K562 (cell line): ENCODE results near the gene CCDC174. TPM values are rescaled to one million over a fixed set of nuclear protein-coding genes. Genes with fewer than 3 reads are reported as not detected.

ENCODE experiments used
- ADNP ChIP-seq: fragments of 200-800 bp; sonication (Bioruptor generic); IDR thresholded peaks from 2 replicates; pipeline ENCODE4 v1.6.1; 2016; ENCODE audit warnings: missing genetic modification characterization, missing compliant biosample characterization
- CHD2 ChIP-seq: IDR thresholded peaks from 2 replicates; pipeline ENCODE4 v1.6.1; 2011; ENCODE audit warnings: low read depth, low read length
- ESRRA ChIP-seq: fragments of 450-650 bp; IDR thresholded peaks from 2 replicates; pipeline ENCODE4 v1.6.1; 2014; ENCODE audit warnings: low read depth, mild to moderate bottlenecking, moderate library complexity, borderline replicate concordance
- ETV1 ChIP-seq: fragments of 450-650 bp; conservative IDR thresholded peaks from 2 replicates; pipeline ENCODE4 v1.6.1; 2016; ENCODE audit warnings: missing genetic modification characterization, control low read depth, low read depth, missing compliant biosample characterization
- EWSR1 ChIP-seq: fragments of 450-650 bp; IDR thresholded peaks from 2 replicates; pipeline ENCODE4 v1.6.1; 2018; ENCODE audit warnings: borderline replicate concordance, mild to moderate bottlenecking, low read depth, moderate library complexity; ENCODE audit not compliant: partially characterized antibody
- FOXK2 ChIP-seq, 2 experiments: fragments of 450-650 bp; IDR thresholded peaks in 1 of 2; conservative IDR thresholded peaks in 1 of 2; 2 replicates each; pipeline ENCODE4 v1.6.1; 2016; ENCODE audit warnings: low read depth in 2 of 2, mild to moderate bottlenecking in 1 of 2
- HDAC6 ChIP-seq: IDR thresholded peaks from 2 replicates; pipeline ENCODE4 v1.6.1; 2012; ENCODE audit warnings: low read depth, mild to moderate bottlenecking, control low read depth, inconsistent platforms, low read length, moderate library complexity
- MLX ChIP-seq, 2 experiments: fragments of 450-650 bp in 1 of 2; sonication (generic) in 1 of 2; formaldehyde crosslinking; conservative IDR thresholded peaks; 2 replicates each; pipeline versions ENCODE4 v1.4.0 to v1.8.1; 2020 to 2022; ENCODE audit warnings: mild to moderate bottlenecking in 1 of 2, missing genetic modification reagents in 1 of 2
- SRSF9 ChIP-seq: fragments of 200-400 bp; formaldehyde crosslinking; IDR thresholded peaks from 2 replicates; pipeline ENCODE4 v1.6.1; 2017; ENCODE audit warnings: low read depth, low read length, borderline replicate concordance
- TEAD2 ChIP-seq: fragments of 450-650 bp; IDR thresholded peaks from 2 replicates; pipeline ENCODE4 v1.6.1; 2016; ENCODE audit warnings: missing genetic modification characterization, control low read depth, missing compliant biosample characterization
- ZFP30 ChIP-seq: fragments of 250-450 bp; sonication (Bioruptor Pico); IDR thresholded peaks from 2 replicates; pipeline ENCODE4 v1.8.0; 2022; ENCODE audit warnings: moderate library complexity, mild to moderate bottlenecking, inconsistent platforms, borderline replicate concordance
- ZKSCAN3 ChIP-seq: fragments of 250-450 bp; sonication (Bioruptor Pico); IDR thresholded peaks from 2 replicates; pipeline ENCODE4 v1.4.0; 2020
- ZNF124 ChIP-seq: sonication (generic); formaldehyde crosslinking; IDR thresholded peaks from 2 replicates; pipeline ENCODE4 v1.8.1; 2022; ENCODE audit warnings: missing genetic modification reagents
- ZNF140 ChIP-seq: fragments of 250-450 bp; sonication (Bioruptor Pico); IDR thresholded peaks from 2 replicates; pipeline ENCODE4 v1.8.0; 2021; ENCODE audit warnings: moderate library complexity, mild to moderate bottlenecking, inconsistent platforms
- ZNF699 ChIP-seq: fragments of 250-450 bp; sonication (Bioruptor Pico); IDR thresholded peaks from 2 replicates; pipeline ENCODE4 v1.8.0; 2021; ENCODE audit warnings: mild to moderate bottlenecking, moderate library complexity; ENCODE audit not compliant: insufficient replicate concordance
- ZNF766 ChIP-seq: fragments of 200-800 bp; sonication (Bioruptor generic); conservative IDR thresholded peaks from 2 replicates; pipeline ENCODE4 v1.6.1; 2016; ENCODE audit warnings: missing genetic modification characterization, missing compliant biosample characterization
- polyA plus RNA-seq, 8 experiments: library from polyadenylated mRNA; depleted of rRNA in 4 of 8; stranded (reverse) in 5 of 8; unstranded in 3 of 8; fragments of >200 nt; fragmentation: Nextera tagmentation in 2 of 8; fragmentation: Illumina TruSeq in 1 of 8; extraction: Ambion mirVana in 2 of 8; extraction: Trizol in 1 of 8; gene quantifications; 2 replicates each; pipeline versions ENCODE4 v1.2.1 to v1.2.3, GENCODE V29; 2011 to 2014; ENCODE audit warnings: inconsistent platforms in 1 of 8, missing spikeins in 1 of 8
- total RNA-seq, 7 experiments: library from RNA; depleted of rRNA in 6 of 7; stranded (reverse); fragments of >200 nt in 6 of 7; fragmentation: Illumina TruSeq in 2 of 7; extraction: Trizol in 2 of 7; gene quantifications; 2 replicates each; pipeline versions ENCODE4 v1.2.1 to v1.2.3, GENCODE V29; 2011 to 2021; ENCODE audit warnings: low replicate concordance in 1 of 7
- TF ChIP-seq, protein P1 (sequence below), 2 experiments: fragments of 450-650 bp; conservative IDR thresholded peaks; 2 replicates each; pipeline ENCODE4 v1.6.1; 2017; ENCODE audit warnings: mild to moderate bottlenecking in 2 of 2, moderate library complexity in 2 of 2
- TF ChIP-seq, protein P2 (sequence below): fragments of 200-400 bp; formaldehyde crosslinking; IDR thresholded peaks from 2 replicates; pipeline ENCODE4 v1.6.1; 2017; ENCODE audit warnings: mild to moderate bottlenecking, low read depth, low read length, moderate library complexity
- TF ChIP-seq, protein P3 (sequence below): conservative IDR thresholded peaks from 2 replicates; pipeline ENCODE4 v1.6.1; 2011; ENCODE audit warnings: low read depth, mild to moderate bottlenecking, low read length; ENCODE audit not compliant: control insufficient read depth
- TF ChIP-seq, protein P4 (sequence below), 2 experiments: fragments of 450-650 bp; IDR thresholded peaks; 2 replicates each; pipeline ENCODE4 v1.6.1; 2016

Gene CCDC174
- total and polyA plus RNA-seq, 9 of the 15 experiments (the other 6 are each of a cell fraction or from before 2014, with no cell fraction given): 7.4 to 41.0 (median 28.5) TPM

DNA sequence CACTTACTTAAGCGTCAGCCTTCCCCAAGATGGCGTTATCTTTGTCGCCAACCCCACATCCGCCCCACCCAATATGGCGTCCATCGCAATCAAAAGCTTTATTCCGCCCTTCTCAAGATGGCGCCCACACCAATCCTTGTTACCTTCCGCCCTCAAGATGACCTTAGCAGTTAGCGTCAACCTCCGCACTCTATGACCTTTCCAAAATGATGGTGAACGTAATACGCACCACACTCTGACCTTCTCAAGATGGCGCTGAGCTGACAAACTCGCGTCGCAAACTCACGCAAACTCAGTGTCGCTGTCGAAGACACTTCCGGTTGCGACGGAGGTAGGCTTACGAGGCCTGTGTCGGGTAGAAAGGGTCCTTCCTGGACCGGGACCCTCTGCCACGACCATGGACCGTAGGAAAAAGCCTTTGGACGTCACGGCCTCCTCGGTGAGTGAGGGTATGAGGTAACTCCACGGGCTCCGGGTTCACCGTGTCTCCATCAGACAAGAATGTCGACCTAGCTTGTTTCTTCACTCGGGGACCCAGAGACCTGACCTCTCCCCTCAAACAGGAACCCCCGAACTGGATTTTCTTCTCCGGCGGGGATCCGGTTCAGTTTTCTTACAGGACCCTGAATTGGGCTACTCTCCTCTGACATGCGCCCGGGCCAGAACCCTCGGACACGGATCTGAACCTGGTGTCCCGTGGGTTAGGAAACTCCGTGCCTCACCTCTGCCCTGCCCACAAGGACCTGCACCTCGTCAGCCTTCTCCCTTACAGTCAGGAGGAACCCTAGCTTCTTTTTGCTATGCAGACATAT, at the start of gene CCDC174 (continued):
- TF ChIP-seq, protein P1, sequence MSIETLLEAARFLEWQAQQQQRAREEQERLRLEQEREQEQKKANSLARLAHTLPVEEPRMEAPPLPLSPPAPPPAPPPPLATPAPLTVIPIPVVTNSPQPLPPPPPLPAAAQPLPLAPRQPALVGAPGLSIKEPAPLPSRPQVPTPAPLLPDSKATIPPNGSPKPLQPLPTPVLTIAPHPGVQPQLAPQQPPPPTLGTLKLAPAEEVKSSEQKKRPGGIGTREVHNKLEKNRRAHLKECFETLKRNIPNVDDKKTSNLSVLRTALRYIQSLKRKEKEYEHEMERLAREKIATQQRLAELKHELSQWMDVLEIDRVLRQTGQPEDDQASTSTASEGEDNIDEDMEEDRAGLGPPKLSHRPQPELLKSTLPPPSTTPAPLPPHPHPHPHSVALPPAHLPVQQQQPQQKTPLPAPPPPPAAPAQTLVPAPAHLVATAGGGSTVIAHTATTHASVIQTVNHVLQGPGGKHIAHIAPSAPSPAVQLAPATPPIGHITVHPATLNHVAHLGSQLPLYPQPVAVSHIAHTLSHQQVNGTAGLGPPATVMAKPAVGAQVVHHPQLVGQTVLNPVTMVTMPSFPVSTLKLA (conservative IDR thresholded peaks at IDR 0.05): peak; percentile 61 to 85; a peak in 3 of 4 replicates
- TF ChIP-seq MLX (CRISPR knock-in tag; conservative IDR thresholded peaks at IDR 0.05) (no peak), ETV1 (tag) (peak; percentile 100), ZKSCAN3 (CRISPR knock-in tag) (no peak), ZNF699 (CRISPR knock-in tag) (no peak), ZFP30 (CRISPR knock-in tag) (no peak), CHD2 (peak; percentile 84), ZNF124 (no peak), FOXK2 (conservative IDR thresholded peaks at IDR 0.05 in 1 of 2, IDR thresholded peaks at IDR 0.05 in 1 of 2; ENCODE audit: low read depth in 2 of 2) (peak; percentile 98 to 99), EWSR1 (no peak), HDAC6 (no peak), ADNP (tag) (0 out of 2 replicates have a peak, but pooled peaks have one; percentile 18), TEAD2 (tag) (no peak), ZNF140 (CRISPR knock-in tag) (no peak), SRSF9 (no peak), ZNF766 (CRISPR knock-in tag) (peak; percentile 100), ESRRA (peak; percentile 100)
- TF ChIP-seq, protein P2, sequence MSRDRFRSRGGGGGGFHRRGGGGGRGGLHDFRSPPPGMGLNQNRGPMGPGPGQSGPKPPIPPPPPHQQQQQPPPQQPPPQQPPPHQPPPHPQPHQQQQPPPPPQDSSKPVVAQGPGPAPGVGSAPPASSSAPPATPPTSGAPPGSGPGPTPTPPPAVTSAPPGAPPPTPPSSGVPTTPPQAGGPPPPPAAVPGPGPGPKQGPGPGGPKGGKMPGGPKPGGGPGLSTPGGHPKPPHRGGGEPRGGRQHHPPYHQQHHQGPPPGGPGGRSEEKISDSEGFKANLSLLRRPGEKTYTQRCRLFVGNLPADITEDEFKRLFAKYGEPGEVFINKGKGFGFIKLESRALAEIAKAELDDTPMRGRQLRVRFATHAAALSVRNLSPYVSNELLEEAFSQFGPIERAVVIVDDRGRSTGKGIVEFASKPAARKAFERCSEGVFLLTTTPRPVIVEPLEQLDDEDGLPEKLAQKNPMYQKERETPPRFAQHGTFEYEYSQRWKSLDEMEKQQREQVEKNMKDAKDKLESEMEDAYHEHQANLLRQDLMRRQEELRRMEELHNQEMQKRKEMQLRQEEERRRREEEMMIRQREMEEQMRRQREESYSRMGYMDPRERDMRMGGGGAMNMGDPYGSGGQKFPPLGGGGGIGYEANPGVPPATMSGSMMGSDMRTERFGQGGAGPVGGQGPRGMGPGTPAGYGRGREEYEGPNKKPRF: no peak
- TF ChIP-seq, protein P3, sequence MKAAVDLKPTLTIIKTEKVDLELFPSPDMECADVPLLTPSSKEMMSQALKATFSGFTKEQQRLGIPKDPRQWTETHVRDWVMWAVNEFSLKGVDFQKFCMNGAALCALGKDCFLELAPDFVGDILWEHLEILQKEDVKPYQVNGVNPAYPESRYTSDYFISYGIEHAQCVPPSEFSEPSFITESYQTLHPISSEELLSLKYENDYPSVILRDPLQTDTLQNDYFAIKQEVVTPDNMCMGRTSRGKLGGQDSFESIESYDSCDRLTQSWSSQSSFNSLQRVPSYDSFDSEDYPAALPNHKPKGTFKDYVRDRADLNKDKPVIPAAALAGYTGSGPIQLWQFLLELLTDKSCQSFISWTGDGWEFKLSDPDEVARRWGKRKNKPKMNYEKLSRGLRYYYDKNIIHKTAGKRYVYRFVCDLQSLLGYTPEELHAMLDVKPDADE: peak; percentile 94
- TF ChIP-seq, protein P4, sequence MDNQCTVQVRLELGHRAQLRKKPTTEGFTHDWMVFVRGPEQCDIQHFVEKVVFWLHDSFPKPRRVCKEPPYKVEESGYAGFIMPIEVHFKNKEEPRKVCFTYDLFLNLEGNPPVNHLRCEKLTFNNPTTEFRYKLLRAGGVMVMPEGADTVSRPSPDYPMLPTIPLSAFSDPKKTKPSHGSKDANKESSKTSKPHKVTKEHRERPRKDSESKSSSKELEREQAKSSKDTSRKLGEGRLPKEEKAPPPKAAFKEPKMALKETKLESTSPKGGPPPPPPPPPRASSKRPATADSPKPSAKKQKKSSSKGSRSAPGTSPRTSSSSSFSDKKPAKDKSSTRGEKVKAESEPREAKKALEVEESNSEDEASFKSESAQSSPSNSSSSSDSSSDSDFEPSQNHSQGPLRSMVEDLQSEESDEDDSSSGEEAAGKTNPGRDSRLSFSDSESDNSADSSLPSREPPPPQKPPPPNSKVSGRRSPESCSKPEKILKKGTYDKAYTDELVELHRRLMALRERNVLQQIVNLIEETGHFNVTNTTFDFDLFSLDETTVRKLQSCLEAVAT (IDR thresholded peaks at IDR 0.05): peak; percentile 8 to 47; a peak in 1 of 4 replicates
